KMS-11 (cell line): ENCODE results near the gene GPRIN3.

ENCODE experiments used
- H2AFZ ChIP-seq: fragments of 200-600 bp; sonication (generic); 2 replicates; pipeline ENCODE4 v1.6.1; 2016; ENCODE audit warnings: antibody characterized with exemption, mixed run types, low read depth
- H3K27ac ChIP-seq: fragments of 200-600 bp; sonication (generic); 2 replicates; pipeline ENCODE4 v1.6.1; 2016; ENCODE audit warnings: mild to moderate bottlenecking, mixed run types
- H3K27me3 ChIP-seq: fragments of 200-600 bp; sonication (generic); 2 replicates; pipeline ENCODE4 v1.6.1; 2017; ENCODE audit warnings: mild to moderate bottlenecking, low read depth, mixed run types, moderate library complexity; ENCODE audit not compliant: insufficient read depth
- H3K36me3 ChIP-seq: fragments of 200-600 bp; sonication (generic); 2 replicates; pipeline ENCODE4 v1.6.1; 2017; ENCODE audit warnings: mild to moderate bottlenecking, mixed run types; ENCODE audit not compliant: insufficient read depth
- H3K4me1 ChIP-seq: fragments of 200-600 bp; sonication (generic); 2 replicates; pipeline ENCODE4 v1.6.1; 2016; ENCODE audit warnings: mild to moderate bottlenecking, low read depth, mixed run types; ENCODE audit not compliant: poor library complexity, severe bottlenecking
- H3K4me2 ChIP-seq: fragments of 200-600 bp; sonication (generic); 2 replicates; pipeline ENCODE4 v1.7.0; 2016; ENCODE audit warnings: mild to moderate bottlenecking, mixed run types
- H3K4me3 ChIP-seq: fragments of 200-600 bp; sonication (generic); IDR thresholded peaks from 2 replicates; pipeline ENCODE4 v1.6.1; 2017; ENCODE audit warnings: low read depth, low read length, mixed read lengths; ENCODE audit not compliant: insufficient read depth
- H3K79me2 ChIP-seq: fragments of 200-600 bp; sonication (generic); 2 replicates; pipeline ENCODE4 v1.6.1; 2016; ENCODE audit warnings: low read depth, mixed run types; ENCODE audit not compliant: insufficient read depth
- H3K9ac ChIP-seq: fragments of 200-600 bp; sonication (generic); 2 replicates; pipeline ENCODE4 v1.6.1; 2016; ENCODE audit warnings: mild to moderate bottlenecking, mixed run types
- H4K20me1 ChIP-seq: fragments of 200-600 bp; sonication (generic); 2 replicates; pipeline ENCODE4 v1.6.1; 2016; ENCODE audit warnings: mild to moderate bottlenecking, mixed run types; ENCODE audit not compliant: insufficient read depth
- TF ChIP-seq, protein P1 (sequence below): fragments of 200-600 bp; sonication (generic); conservative IDR thresholded peaks from 2 replicates; pipeline ENCODE4 v1.6.1; 2017; ENCODE audit warnings: low read depth, mild to moderate bottlenecking, antibody characterized with exemption, low read length, moderate library complexity, mixed read lengths

Gene GPRIN3

GRCh38 chr4:89226665-89227574 is 80.7 kb downstream of the GPRIN3 start:
- no peaks in the 10 kb centered on the region for H3K27me3 ChIP-seq
- no peak overlapping the region for H3K27ac ChIP-seq
- no peaks in the 10 kb centered on the region for H4K20me1 ChIP-seq
- no peaks in the 10 kb centered on the region for H3K36me3 ChIP-seq
- no peak overlapping the region for H3K4me3 ChIP-seq
- peak overlapping the region; percentile 14 for H3K4me2 ChIP-seq
- H3K4me1 ChIP-seq, result peaks cover 23% of the 10 kb centered on the region
- no peaks in the 10 kb centered on the region for H3K79me2 ChIP-seq
- TF ChIP-seq, protein P1, sequence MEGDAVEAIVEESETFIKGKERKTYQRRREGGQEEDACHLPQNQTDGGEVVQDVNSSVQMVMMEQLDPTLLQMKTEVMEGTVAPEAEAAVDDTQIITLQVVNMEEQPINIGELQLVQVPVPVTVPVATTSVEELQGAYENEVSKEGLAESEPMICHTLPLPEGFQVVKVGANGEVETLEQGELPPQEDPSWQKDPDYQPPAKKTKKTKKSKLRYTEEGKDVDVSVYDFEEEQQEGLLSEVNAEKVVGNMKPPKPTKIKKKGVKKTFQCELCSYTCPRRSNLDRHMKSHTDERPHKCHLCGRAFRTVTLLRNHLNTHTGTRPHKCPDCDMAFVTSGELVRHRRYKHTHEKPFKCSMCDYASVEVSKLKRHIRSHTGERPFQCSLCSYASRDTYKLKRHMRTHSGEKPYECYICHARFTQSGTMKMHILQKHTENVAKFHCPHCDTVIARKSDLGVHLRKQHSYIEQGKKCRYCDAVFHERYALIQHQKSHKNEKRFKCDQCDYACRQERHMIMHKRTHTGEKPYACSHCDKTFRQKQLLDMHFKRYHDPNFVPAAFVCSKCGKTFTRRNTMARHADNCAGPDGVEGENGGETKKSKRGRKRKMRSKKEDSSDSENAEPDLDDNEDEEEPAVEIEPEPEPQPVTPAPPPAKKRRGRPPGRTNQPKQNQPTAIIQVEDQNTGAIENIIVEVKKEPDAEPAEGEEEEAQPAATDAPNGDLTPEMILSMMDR, result peak; percentile 93
- H3K9ac ChIP-seq, result no peak overlapping the region
- H2AFZ ChIP-seq, result peak overlapping the region; percentile 23

GRCh38 chr4:89222170-89222569 is 85.4 kb downstream of the GPRIN3 start:
- no peaks in the 10 kb centered on the region for H3K27me3 ChIP-seq
- peak overlapping the region; percentile 25 for H3K4me2 ChIP-seq
- no peaks in the 10 kb centered on the region for H3K79me2 ChIP-seq
- no peaks in the 10 kb centered on the region for H3K36me3 ChIP-seq
- H3K4me3 ChIP-seq, result no peak overlapping the region
- no peaks in the 10 kb centered on the region for H4K20me1 ChIP-seq
- H3K27ac ChIP-seq, result no peak overlapping the region
- no peak overlapping the region for H2AFZ ChIP-seq
- TF ChIP-seq, protein P1, result no peak
- no peak overlapping the region for H3K9ac ChIP-seq
- H3K4me1 ChIP-seq, result peaks cover 34% of the 10 kb centered on the region

DNA sequence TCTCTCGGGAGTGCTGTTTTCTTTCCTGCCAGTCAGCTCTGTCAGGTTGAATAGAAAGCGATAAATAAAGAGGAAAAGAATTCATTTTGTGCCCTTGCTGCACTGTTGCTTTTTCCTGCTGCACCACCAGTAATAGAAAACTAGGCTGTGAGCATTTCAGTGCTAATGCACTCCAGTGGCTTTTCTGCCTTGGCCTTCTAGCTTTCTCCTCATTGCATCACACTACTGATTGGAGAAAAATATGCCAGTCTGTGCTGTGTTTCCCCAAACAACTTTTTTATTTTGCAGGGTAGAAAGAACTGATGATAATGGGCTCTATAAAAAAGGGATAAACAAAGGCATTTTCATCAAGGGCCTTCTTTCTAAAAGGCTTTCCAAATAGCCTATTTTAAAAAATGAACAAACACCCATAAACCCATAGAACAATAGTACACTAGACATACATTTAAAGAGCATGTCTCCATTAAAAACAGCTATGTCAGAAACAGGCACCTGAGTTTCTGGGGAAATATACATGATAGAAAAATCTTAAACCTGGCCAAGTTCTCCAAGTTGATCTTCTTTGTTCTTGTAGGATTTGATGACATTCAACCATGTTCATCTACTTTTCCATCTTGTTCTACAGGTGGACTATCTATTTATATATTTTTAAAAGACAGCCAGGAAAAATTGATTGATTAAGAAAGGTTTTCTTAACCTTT is 86.3 kb downstream of the GPRIN3 start:
- no peaks in the 10 kb centered on the region for H3K27me3 ChIP-seq
- no peaks in the 10 kb centered on the region for H4K20me1 ChIP-seq
- H3K27ac ChIP-seq, result no peak overlapping the region
- H3K36me3 ChIP-seq, result no peaks in the 10 kb centered on the region
- H3K79me2 ChIP-seq, result no peaks in the 10 kb centered on the region
- peaks cover 26% of the 10 kb centered on the region for H3K4me1 ChIP-seq
- peak overlapping the region; percentile 25 for H3K4me2 ChIP-seq
- no peak overlapping the region for H2AFZ ChIP-seq
- TF ChIP-seq, protein P1, result no peak
- H3K4me3 ChIP-seq, result no peak overlapping the region
- no peak overlapping the region for H3K9ac ChIP-seq

DNA sequence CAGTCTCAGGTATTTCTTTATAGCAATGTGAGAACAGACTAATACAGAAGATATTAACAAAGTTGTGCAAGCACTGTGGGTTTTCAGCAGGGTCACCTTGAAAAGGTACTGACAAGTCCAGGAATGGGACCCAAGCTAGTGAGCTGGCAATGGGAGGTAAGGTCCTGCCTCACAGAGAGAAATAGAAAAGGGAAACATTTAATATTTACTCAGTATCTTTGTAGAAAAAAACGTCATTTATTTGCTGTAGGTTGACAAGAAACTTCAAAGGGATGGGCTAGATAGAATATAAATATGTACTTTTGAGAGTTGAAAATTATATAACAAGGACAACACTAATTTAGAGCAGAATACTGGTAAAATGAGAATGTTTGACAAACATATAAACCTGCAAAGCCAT is 89.0 kb downstream of the GPRIN3 start:
- Histone ChIP-seq H3K4me1 (peaks cover 26% of the 10 kb centered on the region), H2AFZ (no peak overlapping the region), H3K27me3 (no peaks in the 10 kb centered on the region), H3K4me3 (no peak overlapping the region), H3K36me3 (no peaks in the 10 kb centered on the region), H4K20me1 (no peaks in the 10 kb centered on the region), H3K27ac (no peak overlapping the region), H3K9ac (no peak overlapping the region), H3K79me2 (no peaks in the 10 kb centered on the region), H3K4me2 (no peak overlapping the region)
- TF ChIP-seq, protein P1, result no peak
